Mesenchymal stem cell (in vitro differentiated cells and primary cell): ENCODE results near the gene SUPT5H.

Source experiments
- DNase-seq: peaks from one replicate; pipeline ENCODE4 v3.0.0-alpha.2; 2013
- H2AFZ ChIP-seq: one replicate; pipeline ENCODE4 v1.6.1; 2013; ENCODE audit warnings: low read depth, mild to moderate bottlenecking, control low read depth, inconsistent platforms, low read length, moderate library complexity
- H2AK5ac ChIP-seq: 2 replicates; pipeline ENCODE4 v1.6.1; 2013; ENCODE audit warnings: low read length, moderate library complexity, mild to moderate bottlenecking, inconsistent platforms; ENCODE audit not compliant: severe bottlenecking
- H2BK120ac ChIP-seq: one replicate; pipeline ENCODE4 v1.6.1; 2013; ENCODE audit warnings: low read depth, mild to moderate bottlenecking, inconsistent platforms, low read length, moderate library complexity
- H2BK12ac ChIP-seq, 2 experiments: one replicate each; pipeline ENCODE4 v1.6.1; 2013; ENCODE audit warnings: inconsistent platforms in 2 of 2, low read length in 2 of 2, mild to moderate bottlenecking in 2 of 2, moderate library complexity in 2 of 2, control low read depth in 1 of 2
- H2BK15ac ChIP-seq: one replicate; pipeline ENCODE4 v1.6.1; 2013; ENCODE audit warnings: mild to moderate bottlenecking, low read depth, inconsistent platforms; ENCODE audit not compliant: poor library complexity, severe bottlenecking
- H2BK5ac ChIP-seq: 2 replicates; pipeline ENCODE4 v1.6.1; 2013; ENCODE audit warnings: low read depth, mild to moderate bottlenecking, low read length, control low read depth, inconsistent platforms; ENCODE audit not compliant: poor library complexity, severe bottlenecking
- H3K14ac ChIP-seq, 2 experiments: one replicate each; pipeline ENCODE4 v1.6.1; 2013; ENCODE audit warnings: inconsistent platforms in 2 of 2, low read length in 2 of 2, control low read depth in 1 of 2, mild to moderate bottlenecking in 1 of 2, moderate library complexity in 1 of 2
- H3K18ac ChIP-seq, 2 experiments: one replicate each; pipeline ENCODE4 v1.6.1; 2013; ENCODE audit warnings: inconsistent platforms in 2 of 2, low read length in 2 of 2, control low read depth in 1 of 2, low read depth in 1 of 2, mild to moderate bottlenecking in 1 of 2
- H3K23ac ChIP-seq, 2 experiments: one replicate each; pipeline ENCODE4 v1.6.1; 2013; ENCODE audit warnings: inconsistent platforms in 2 of 2, low read length in 2 of 2, mild to moderate bottlenecking in 2 of 2, moderate library complexity in 2 of 2, control low read depth in 1 of 2
- H3K27ac ChIP-seq: 2 replicates; pipeline ENCODE4 v1.5.1; 2013; ENCODE audit warnings: mild to moderate bottlenecking, moderate library complexity, low read length, control low read depth, inconsistent platforms; ENCODE audit not compliant: poor library complexity, severe bottlenecking
- H3K27me3 ChIP-seq, 2 experiments: 2 replicates each; pipeline versions ENCODE4 v1.6.1 to v1.7.0; 2013; ENCODE audit warnings: low read length in 2 of 2, mild to moderate bottlenecking in 2 of 2, moderate library complexity in 2 of 2, control low read depth in 1 of 2, inconsistent platforms in 1 of 2; ENCODE audit not compliant: control insufficient read depth in 1 of 2, insufficient read depth in 1 of 2
- H3K36me3 ChIP-seq, 2 experiments: 2 replicates each; pipeline versions ENCODE4 v1.6.1 to v1.7.0; 2013; ENCODE audit warnings: low read length in 2 of 2, control low read depth in 1 of 2, inconsistent platforms in 1 of 2, low read depth in 1 of 2, mild to moderate bottlenecking in 1 of 2; ENCODE audit not compliant: insufficient read depth in 2 of 2, control insufficient read depth in 1 of 2
- H3K4ac ChIP-seq, 2 experiments: one replicate each; pipeline ENCODE4 v1.6.1; 2013; ENCODE audit warnings: inconsistent platforms in 2 of 2, low read length in 2 of 2, mild to moderate bottlenecking in 2 of 2, moderate library complexity in 2 of 2, control low read depth in 1 of 2, low read depth in 1 of 2
- H3K4me1 ChIP-seq: 2 replicates; pipeline ENCODE4 v1.6.1; 2013; ENCODE audit warnings: low read depth, low read length, control low read depth; ENCODE audit not compliant: control insufficient read depth, insufficient read depth
- H3K4me2 ChIP-seq: 2 replicates; pipeline ENCODE4 v1.6.1; 2013; ENCODE audit warnings: low read length, mild to moderate bottlenecking, inconsistent platforms; ENCODE audit not compliant: poor library complexity, severe bottlenecking
- H3K4me3 ChIP-seq, 2 experiments: 2 replicates each; pipeline versions ENCODE4 v1.5.1 to v1.7.0; 2013; ENCODE audit warnings: low read length in 2 of 2, mild to moderate bottlenecking in 2 of 2, control low read depth in 1 of 2, low read depth in 1 of 2; ENCODE audit not compliant: insufficient read depth in 1 of 2
- H3K79me1 ChIP-seq: replicated peaks from 2 replicates; pipeline ENCODE4 v1.6.1; 2013; ENCODE audit warnings: mild to moderate bottlenecking, control low read depth, low read length, inconsistent platforms; ENCODE audit not compliant: poor library complexity, severe bottlenecking
- H3K9ac ChIP-seq: 2 replicates; pipeline ENCODE4 v1.7.0; 2013; ENCODE audit warnings: mild to moderate bottlenecking, low read length, moderate library complexity
- H3K9me3 ChIP-seq: 2 replicates; pipeline ENCODE4 v1.7.0; 2013; ENCODE audit warnings: mild to moderate bottlenecking, low read length; ENCODE audit not compliant: control insufficient read depth
- H4K8ac ChIP-seq: one replicate; pipeline ENCODE4 v1.6.1; 2013; ENCODE audit warnings: inconsistent platforms, mild to moderate bottlenecking, low read length, moderate library complexity
- H4K91ac ChIP-seq: one replicate; pipeline ENCODE4 v1.6.1; 2013; ENCODE audit warnings: mild to moderate bottlenecking, low read length, inconsistent platforms
- whole genome bisulfite sequencing: methylation state at CpG from one replicate; pipeline ENCODE4 v1.1.7; 2013; ENCODE audit warnings: mixed read lengths; 5-methylcytosine and 5-hydroxymethylcytosine counted together

SUPT5H gene

DNA sequence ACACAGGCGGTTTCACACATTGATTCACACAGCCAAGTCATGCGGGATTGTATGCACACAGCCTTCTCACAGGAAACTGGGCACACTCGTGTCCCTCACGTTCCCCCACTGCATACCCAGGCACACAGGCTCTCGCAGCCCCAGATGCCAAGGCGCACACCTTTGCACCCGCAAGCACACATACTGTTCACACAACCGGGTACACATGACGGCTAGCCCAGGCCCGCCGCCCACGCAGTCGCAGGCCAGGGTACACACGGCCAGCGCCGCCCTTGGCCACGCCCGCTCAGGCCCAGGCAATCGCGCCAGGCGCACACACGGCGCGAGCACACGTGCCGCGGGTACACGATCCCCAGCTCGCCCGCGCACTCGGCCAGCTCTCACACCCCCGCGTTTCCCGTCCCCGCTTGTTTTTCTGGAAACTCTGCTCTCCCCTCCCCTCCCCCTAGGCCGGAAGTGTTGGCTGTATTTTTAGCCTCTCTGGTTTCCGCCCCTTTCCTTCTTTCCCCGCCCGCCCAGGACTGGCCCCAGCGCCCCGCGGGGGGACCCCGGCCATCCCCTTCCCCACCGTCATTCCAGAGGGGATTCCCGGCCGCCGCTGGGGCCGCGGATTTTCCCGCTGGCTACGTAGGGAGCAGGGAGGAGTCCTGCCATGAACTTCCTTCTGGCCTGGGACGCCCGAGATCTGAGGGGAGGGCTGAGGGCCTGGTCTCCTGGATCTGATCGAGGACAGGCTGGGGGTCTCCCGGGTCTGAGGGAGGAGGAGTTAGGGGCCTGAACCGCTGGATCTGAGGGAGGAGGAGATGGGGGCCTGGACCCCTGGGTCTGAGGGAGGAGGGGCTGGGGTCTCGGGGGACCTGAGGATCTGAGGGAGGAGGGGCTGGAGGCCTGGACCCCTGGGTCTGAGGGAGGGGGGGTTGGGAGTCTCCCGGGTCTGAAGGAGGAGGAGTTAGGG lies 42.8 kb upstream of the SUPT5H start:
- 4% methylated on average over 56 of the region's 59 CpGs for WGBS
- peaks cover 5% of the 10 kb centered on the region for H3K79me1 ChIP-seq
- H3K27ac ChIP-seq = peak overlapping the region; percentile 85
- H3K4ac ChIP-seq = peak overlapping the region; percentile 96 to 99
- peak; percentile 96 for DNase-seq
- H2BK120ac ChIP-seq = peak overlapping the region; percentile 100
- peak overlapping the region; percentile 89 for H2AK5ac ChIP-seq
- peak overlapping the region; percentile 99 for H4K91ac ChIP-seq
- H2BK5ac ChIP-seq = peak overlapping the region; percentile 86
- no peaks in the 10 kb centered on the region for H3K27me3 ChIP-seq
- H3K4me1 ChIP-seq = peaks cover 31% of the 10 kb centered on the region
- peaks cover 1 to 8% of the 10 kb centered on the region in 2 experiments for H3K36me3 ChIP-seq
- peak overlapping the region; percentile 52 to 68 for H3K4me3 ChIP-seq
- H4K8ac ChIP-seq = peak overlapping the region; percentile 99
- H2BK15ac ChIP-seq = peak overlapping the region; percentile 98
- peak overlapping the region in 1 of 2 experiments; percentile 94 for H3K23ac ChIP-seq
- peak overlapping the region; percentile 97 for H3K9ac ChIP-seq
- peak overlapping the region; percentile 29 for H2AFZ ChIP-seq
- peak overlapping the region; percentile 94 to 99 for H3K14ac ChIP-seq
- H3K18ac ChIP-seq = peak overlapping the region; percentile 97 to 100
- peak overlapping the region; percentile 100 for H2BK12ac ChIP-seq
- H3K4me2 ChIP-seq = peak overlapping the region; percentile 94
- no peaks in the 10 kb centered on the region for H3K9me3 ChIP-seq

DNA sequence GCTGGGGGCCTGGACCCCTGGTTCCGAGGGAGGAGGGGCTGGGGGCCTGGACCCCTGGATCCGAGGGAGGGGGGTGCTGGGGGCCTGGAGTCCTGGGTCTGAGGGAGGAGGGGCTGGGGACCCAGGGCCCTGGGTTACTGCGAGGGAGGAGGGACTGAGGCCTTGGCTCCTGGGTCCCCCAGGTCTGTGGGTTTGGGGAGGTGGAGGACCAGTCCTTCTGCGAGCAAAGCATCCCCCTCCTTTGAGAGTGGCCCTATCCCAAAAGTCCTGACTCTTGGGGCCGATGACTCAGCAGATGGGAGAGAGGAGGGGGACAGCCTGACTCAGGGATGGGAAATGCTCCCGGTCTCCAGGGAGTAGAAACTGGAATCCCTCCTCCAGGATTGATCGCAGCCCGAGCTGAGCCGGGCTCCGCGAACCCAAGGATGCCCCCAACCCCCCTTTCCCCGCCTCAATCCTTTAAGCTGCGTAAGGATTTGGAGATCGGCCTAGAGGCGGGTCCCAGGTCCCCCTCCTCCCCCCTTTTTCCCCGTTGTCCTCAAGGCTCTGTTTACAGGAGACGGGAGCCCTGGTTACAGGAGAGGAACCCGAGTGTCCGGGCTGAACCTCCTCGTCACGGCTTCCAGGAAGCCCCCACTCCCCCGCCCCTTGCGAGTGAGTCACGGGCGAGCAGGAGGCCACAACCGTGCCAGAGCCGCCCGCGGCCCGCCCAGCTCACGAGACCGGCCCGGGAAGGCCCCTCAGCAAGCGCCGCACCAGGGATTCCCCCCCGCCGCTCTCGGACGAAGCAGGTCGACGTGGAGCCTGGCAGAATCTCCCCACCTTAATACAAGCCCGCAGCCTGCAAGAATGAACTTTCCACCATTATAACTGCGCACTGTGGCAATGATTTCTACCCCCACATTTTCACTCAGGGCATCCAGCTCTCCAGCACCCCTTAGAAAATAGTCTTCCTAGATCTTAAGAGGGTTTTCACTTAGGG lies 41.8 kb upstream of the SUPT5H start:
- Histone ChIP-seq H3K14ac (peak overlapping the region in 1 of 2 experiments; percentile 99), H4K8ac (peak overlapping the region; percentile 97), H2BK120ac (peak overlapping the region; percentile 100), H2BK5ac (peak overlapping the region; percentile 86), H3K27me3 (no peaks in the 10 kb centered on the region), H3K9me3 (no peaks in the 10 kb centered on the region), H2BK15ac (peak overlapping the region; percentile 96), H3K4me3 (peak overlapping the region; percentile 20 to 70), H2AK5ac (no peak overlapping the region), H3K9ac (peak overlapping the region; percentile 97), H2BK12ac (peak overlapping the region; percentile 94 to 100), H3K36me3 (peaks cover 11 to 17% of the 10 kb centered on the region in 2 experiments), H4K91ac (peak overlapping the region; percentile 99), H3K23ac (peak overlapping the region in 1 of 2 experiments; percentile 57), H3K18ac (peak overlapping the region; percentile 97 to 98), H2AFZ (no peak overlapping the region), H3K4ac (peak overlapping the region; percentile 75 to 99), H3K27ac (peak overlapping the region; percentile 85), H3K4me1 (peaks cover 33% of the 10 kb centered on the region), H3K79me1 (peaks cover 2% of the 10 kb centered on the region), H3K4me2 (peak overlapping the region; percentile 94)
- 2% methylated on average over 43 of the region's 43 CpGs for WGBS
- DNase-seq = peak; percentile 100

DNA sequence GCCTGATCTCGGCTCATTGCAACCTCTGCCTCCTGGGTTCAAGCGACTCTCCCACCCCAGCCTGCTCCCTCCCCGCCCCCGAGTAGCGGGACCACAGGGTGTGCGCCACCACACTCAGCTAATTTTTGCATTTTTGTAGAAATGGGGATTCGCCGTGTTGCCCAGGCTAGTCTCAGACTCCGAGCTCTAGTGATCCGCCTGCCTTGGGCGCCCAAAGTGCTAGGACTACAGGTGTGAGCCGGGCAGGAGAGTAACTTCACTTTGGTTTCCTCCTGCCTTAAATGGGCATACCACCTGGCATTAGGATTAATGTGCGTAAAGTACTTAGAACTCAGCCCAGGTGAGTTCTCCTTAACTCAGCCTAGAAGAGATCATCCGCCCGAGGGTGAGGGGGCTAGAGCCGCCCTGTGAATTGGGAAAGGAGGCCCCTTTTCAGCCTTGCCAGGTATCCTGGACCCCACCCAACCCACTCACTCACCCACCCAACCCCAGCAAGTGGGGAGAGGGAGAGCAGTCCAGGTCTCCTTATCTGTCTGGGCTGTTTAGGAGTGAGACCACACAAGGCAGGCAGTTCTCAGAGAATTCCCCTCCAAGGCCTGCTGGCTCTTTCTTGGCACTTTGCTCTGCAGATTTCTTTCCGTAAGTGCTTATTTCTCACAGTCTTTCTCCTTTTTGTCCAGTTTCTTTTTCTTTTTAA lies 40.0 kb upstream of the SUPT5H start:
- peak overlapping the region; percentile 86 to 95 for H2BK12ac ChIP-seq
- H3K36me3 ChIP-seq = peaks cover 13 to 15% of the 10 kb centered on the region in 2 experiments
- H3K23ac ChIP-seq = no peak overlapping the region
- H3K9ac ChIP-seq = peak overlapping the region; percentile 93
- peak overlapping the region; percentile 42 to 58 for H3K18ac ChIP-seq
- peak overlapping the region in 1 of 2 experiments; percentile 76 for H3K4me3 ChIP-seq
- H3K79me1 ChIP-seq = no peaks in the 10 kb centered on the region
- H3K4me2 ChIP-seq = no peak overlapping the region
- H2AK5ac ChIP-seq = peak overlapping the region; percentile 56
- H4K8ac ChIP-seq = no peak overlapping the region
- H2BK5ac ChIP-seq = no peak overlapping the region
- no peaks in the 10 kb centered on the region for H3K27me3 ChIP-seq
- H2AFZ ChIP-seq = no peak overlapping the region
- peaks cover 38% of the 10 kb centered on the region for H3K4me1 ChIP-seq
- H4K91ac ChIP-seq = peak overlapping the region; percentile 83
- WGBS = 88% methylated on average over 13 of the region's 17 CpGs
- H2BK15ac ChIP-seq = peak overlapping the region; percentile 26
- peak; percentile 52 for DNase-seq
- no peak overlapping the region for H3K27ac ChIP-seq
- no peak overlapping the region for H3K14ac ChIP-seq
- H3K9me3 ChIP-seq = no peaks in the 10 kb centered on the region
- H3K4ac ChIP-seq = peak overlapping the region in 1 of 2 experiments; percentile 76
- no peak overlapping the region for H2BK120ac ChIP-seq
